ENCODE data around the gene CRIP3.

Gene CRIP3

DNA sequence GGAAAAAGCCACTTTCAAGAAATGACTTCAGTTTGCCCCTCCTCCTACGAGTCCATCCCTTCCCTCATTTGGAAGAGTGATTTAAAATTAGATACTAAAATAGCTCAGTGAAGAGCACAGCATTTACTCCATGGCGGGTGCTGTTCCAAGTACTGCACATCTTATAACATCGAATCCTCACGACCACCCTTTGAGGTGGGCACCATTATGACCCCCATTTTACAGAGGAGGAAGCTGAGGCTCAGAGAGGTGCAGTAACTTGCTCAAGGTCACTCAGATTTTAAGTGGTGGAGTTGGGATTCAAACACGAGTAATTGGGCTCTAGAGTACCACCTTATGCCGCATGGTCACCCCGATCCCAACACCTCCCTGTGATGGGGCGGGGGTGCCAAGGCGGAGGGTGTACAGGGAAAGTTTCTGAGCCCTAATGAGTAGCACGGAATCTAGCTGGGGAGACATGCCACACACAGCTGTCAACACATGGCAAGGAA, 39.8 kb downstream of the CRIP3 start:
- H3K4me3 ChIP-seq (ENCODE audit: control insufficient read depth, low read depth, low read length), result no peak overlapping the region
- TF ChIP-seq CTCF (IDR thresholded peaks at IDR 0.05; ENCODE audit: control insufficient read depth, insufficient read depth, low read depth, low read length, missing control alignments), result no peak
- no peak for DNase-seq (ENCODE audit: low read depth)

DNA sequence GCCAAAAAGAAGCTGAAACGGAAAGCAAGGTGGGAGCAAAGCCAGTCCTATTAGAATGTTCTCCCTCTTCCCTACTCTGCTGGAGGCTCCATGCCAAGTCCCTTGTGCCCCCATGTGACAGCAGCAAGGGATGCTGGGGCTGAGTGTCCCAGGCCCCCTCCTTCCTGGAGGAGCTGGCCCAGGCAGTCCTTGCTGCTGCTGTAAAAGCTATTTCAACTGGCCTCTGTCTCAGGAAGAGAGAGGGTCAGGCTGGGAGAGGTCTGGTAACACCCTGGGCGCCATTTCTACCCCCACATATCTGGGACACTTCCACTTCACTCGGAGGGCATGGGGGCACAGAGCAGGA, 40.3 kb downstream of the CRIP3 start:
- no peak for DNase-seq (ENCODE audit: low read depth)
- no peak for TF ChIP-seq CTCF (IDR thresholded peaks at IDR 0.05; ENCODE audit: control insufficient read depth, insufficient read depth, low read depth, low read length, missing control alignments)

DNA sequence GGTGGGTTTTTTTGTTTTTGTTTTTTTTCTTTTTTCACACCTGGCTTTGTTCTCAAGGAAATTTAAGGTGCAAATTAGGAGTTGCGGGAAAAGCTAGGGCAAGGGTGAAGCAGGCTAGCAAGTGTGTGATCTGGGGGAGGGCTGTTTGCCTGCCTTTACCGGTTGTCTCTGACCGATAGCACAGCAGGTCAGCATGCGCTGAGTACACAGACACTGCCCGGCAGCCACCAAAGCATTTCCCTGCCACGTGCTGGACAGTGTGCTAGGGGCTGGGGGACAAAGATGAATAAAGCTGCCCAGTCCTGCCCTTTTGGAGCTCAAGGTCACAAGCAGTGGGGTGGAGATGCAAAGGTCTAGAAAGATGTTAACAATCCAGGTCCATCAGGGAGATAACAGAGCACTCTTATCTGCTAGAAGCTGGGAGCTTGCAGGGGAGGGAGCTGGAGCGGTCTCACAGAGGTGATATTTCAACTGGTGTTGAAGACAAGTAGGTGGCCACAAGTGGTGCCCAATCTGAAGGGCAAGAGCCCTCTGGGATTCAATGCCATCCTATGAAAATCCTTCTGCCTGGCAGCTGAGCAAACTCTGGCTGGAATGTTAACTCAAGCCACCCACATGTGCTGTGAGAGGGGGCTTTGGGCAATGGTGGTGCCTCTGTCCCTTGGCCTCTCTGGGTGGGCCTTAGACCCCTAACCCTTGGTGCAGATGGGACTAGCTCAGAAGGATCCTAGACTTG, 40.8 kb downstream of the CRIP3 start:
- TF ChIP-seq CTCF (IDR thresholded peaks at IDR 0.05; ENCODE audit: control insufficient read depth, insufficient read depth, low read depth, low read length, missing control alignments), result no peak
- H3K4me3 ChIP-seq (ENCODE audit: control insufficient read depth, low read depth, low read length), result no peak overlapping the region
- no peak for DNase-seq (ENCODE audit: low read depth)

More for the DNA sequence above, 40.3 kb downstream of the CRIP3 start:
- H3K4me3 ChIP-seq (ENCODE audit: control insufficient read depth, low read depth, low read length), result no peak overlapping the region

GRCh38 chr6:43265564-43265963, 43.1 kb downstream of the CRIP3 start:
- TF ChIP-seq CTCF (IDR thresholded peaks at IDR 0.05; ENCODE audit: control insufficient read depth, insufficient read depth, low read depth, low read length, missing control alignments), result no peak
- no peak for DNase-seq (ENCODE audit: low read depth)
- H3K4me3 ChIP-seq (ENCODE audit: control insufficient read depth, low read depth, low read length), result no peak overlapping the region

DNA sequence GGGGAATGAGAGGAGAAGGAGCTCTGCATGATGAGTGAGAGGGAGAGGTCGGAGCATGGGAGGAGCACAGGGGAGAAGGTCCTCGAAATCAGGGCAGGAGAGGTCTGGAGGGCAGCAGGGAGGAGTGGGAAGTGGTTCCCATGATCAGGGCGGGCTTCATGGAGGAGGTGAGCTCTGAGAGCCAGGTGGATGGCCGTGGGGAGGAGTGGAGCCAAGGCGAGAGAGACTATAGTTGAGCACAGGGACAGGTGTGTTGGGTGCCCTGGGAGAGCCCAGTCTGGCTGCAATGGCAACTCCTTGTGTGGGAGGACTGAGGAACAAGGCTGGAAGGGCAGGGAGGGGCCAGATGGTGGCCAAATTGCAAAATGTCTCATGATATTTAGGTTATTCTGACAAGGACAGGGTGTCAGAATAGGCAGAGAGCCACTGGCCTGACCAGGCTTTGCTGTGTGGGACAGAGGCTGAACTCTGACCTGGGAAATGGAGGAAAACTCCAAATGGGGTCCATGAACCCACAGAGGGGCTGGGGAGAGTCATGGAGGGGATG, 44.0 kb downstream of the CRIP3 start:
- H3K4me3 ChIP-seq (ENCODE audit: control insufficient read depth, low read depth, low read length), result no peak overlapping the region
- DNase-seq (ENCODE audit: low read depth), result no peak
- no peak for TF ChIP-seq CTCF (IDR thresholded peaks at IDR 0.05; ENCODE audit: control insufficient read depth, insufficient read depth, low read depth, low read length, missing control alignments)

DNA sequence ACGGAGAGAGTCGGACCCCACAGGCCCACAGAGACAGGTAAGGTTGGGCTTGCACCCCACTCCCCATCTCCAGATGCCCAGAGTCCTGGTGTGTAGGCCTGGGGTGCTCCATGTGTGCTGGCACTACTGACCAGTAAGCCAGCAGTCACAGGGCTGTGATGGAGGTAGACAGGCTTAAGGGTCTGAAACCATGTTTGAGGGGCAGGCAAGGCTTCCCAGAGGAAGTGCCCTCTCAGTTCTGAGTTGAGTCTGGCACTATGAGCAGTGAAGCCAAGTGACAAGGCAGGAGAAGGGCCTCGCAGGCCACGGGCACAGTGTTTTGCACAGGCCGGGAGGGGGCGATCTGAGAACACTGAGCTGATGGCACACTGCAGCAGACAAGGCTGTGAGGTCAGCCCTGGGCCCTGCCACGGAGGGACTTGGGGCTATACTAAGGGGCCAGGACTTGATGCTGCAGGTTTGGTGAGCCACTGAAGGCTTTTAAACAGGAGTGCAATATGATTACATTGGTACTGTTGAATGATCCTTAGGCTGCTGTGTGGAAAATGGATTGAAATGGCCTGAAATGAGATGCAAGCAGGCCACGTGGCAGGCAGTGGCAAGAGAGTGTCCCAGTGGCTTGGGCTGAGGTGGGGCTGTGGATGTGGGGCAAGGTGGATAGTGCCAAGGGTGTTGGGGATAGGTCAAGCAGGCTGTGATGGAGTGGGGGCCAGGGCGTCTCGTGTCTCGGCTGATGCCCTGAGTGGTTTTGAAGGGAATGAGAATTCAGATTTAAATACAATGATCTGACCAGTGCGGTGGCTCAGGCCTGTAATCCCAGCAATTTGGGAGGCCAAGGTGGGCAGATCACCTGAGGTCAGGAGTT, 45.1 kb downstream of the CRIP3 start:
- peak; percentile 7 for DNase-seq (ENCODE audit: low read depth)
- no peak overlapping the region for H3K4me3 ChIP-seq (ENCODE audit: control insufficient read depth, low read depth, low read length)
- peak; percentile 82 for TF ChIP-seq CTCF (IDR thresholded peaks at IDR 0.05; ENCODE audit: control insufficient read depth, insufficient read depth, low read depth, low read length, missing control alignments)

Data from AG09309 (cell line).